Lower leg skin (tissue), 4 donors: ENCODE results near the gene EFHC1. TPM values are rescaled to one million over a fixed set of nuclear protein-coding genes. Genes with fewer than 3 reads are reported as not detected.

Experiments used
- DNase-seq, 2 donors: peaks; one replicate each; pipeline ENCODE4 v3.0.0-alpha.2; 2019; ENCODE audit warnings: low spot score in 2 of 2
- H3K4me3 ChIP-seq: fragments of 200-600 bp; sonication (generic); 2 replicates; pipeline ENCODE4 v1.5.1; 2017; ENCODE audit warnings: mild to moderate bottlenecking, low read depth; ENCODE audit not compliant: poor library complexity, severe bottlenecking
- CTCF ChIP-seq, 3 donors: fragments of 450-650 bp; IDR thresholded peaks; one replicate each; pipeline ENCODE4 v1.5.1; 2016; ENCODE audit warnings: antibody characterized with exemption in 3 of 3, mild to moderate bottlenecking in 3 of 3, moderate library complexity in 2 of 3
- POLR2A ChIP-seq, 2 donors: fragments of 450-650 bp; IDR thresholded peaks; one replicate each; pipeline ENCODE4 v1.6.1; 2016 to 2017; ENCODE audit warnings: antibody characterized with exemption in 2 of 2, mild to moderate bottlenecking in 1 of 2, moderate library complexity in 1 of 2
- WGBS, 2 donors: methylation state at CpG; one replicate each; pipeline ENCODE4 v1.1.5; 2018; 5-methylcytosine and 5-hydroxymethylcytosine counted together
- intact Hi-C: fragments of 100-400 bp; cut with DNase I; formaldehyde crosslinking; loops from one replicate; pipeline ENCODE4 v1.15.0; 2023; ENCODE audit warnings: low total_unique reads
- total RNA-seq, 4 donors: library from RNA; depleted of rRNA; stranded (reverse); fragments of >200 nt; gene quantifications; one replicate each; pipeline ENCODE4 v1.1.0, GENCODE V29; 2016

Gene EFHC1
- total RNA-seq, 4 donors from 2014 or later: 12.2 to 22.8 (median 18.1) TPM

DNA sequence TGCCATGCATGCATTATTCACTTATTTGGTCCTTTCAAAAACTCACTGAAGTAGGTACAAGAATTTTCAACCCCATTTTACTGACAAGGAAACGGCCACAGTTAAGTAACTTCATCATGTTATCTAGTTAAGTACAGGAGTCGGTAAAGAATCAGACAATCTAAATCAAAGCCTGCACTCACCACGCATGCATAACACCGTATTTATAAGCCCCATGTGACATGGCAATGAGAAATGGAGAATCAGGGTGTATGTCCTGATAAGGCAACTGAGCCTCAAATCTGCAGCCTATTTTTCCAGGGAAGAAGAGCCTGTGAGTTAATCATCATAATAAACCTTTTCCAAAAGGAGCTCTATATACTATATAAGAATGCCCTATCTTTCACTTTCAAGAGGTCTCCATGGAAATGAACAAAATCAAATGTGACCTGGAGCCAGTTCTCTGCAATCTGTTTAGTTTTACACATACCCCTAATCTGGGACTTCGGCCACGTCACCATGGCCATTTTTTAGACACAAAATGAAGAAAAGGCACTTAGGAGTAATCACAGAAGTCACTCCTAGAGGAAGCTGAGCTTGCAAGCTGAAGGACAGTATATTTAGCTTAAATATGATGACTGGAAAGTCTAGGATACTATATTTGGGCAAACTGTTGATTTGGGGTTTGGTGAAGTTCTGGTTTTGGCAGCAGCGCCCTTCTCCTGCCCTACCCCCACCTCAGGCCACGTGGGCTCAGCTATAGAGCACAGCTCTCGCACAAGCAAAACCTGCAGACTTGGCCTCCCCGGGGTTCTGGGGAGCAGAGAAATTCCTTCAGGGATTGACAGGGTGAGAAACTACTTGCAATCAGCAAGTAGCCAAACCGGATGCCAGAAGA lies 137.5 kb downstream of the EFHC1 start:
- no peak for DNase-seq
- 66 to 73% methylated on average over 11 of the region's 11 CpGs for WGBS, 2 donors
- intact Hi-C loops: no loop called here
- no peak overlapping the region for H3K4me3 ChIP-seq
- TF ChIP-seq POLR2A (IDR thresholded peaks at IDR 0.05): no peak

DNA sequence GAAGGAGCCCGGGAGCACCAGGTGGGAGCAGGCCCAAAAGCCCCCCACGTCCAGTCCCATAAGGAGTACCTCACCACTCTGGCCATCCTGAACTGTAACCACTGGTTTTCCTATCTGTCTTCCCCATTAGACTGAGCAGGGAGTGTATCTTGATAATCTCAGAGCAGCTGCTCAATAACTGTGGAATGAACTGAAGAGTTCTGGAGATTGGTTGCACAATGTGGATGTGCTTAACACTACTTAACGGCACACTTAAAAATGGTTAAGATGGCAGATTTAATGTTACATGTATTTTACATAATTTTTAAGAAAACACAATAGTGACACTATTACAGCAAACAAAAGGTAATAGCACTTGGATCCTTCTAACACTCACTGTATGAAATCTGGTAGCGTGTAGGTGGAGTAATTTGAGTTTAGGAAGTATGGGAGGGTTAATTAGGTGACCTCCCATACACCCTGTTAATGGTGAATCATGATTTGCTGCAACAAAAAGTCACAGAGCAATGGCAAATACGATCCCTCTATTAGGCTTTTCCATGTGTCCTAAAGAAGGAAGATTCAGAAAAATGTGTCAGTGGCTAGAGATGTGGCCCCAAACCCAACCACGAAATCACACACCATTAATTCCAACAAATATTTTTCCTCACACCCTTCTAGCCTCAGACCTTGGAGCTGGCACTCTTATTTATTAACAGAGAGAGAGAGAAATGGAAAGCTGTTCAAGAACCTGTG lies 138.3 kb downstream of the EFHC1 start:
- DNase-seq: no peak
- TF ChIP-seq CTCF (IDR thresholded peaks at IDR 0.05): no peak
- TF ChIP-seq POLR2A (IDR thresholded peaks at IDR 0.05): no peak
- intact Hi-C loops: no loop called here
- H3K4me3 ChIP-seq: no peak overlapping the region
- WGBS, 2 donors: 71% methylated on average over 6 of the region's 6 CpGs

DNA sequence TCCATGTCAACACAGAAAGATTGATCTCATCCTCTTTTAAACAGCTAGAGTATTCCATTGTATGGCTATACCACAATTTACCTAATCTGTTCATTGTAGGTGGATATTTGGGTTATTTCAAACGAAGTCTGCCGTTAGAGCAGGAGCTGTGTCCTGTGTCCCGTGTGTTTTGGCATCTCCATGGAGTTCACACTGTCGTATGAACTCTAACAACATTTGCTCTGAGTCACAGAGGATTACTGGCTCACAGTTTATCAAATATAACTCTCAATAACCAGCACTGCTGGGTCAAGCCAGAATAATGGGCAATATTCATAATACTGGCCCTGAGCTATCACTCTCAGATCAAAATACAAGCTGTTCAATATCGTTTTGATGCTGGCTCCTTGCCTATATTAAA lies 140.3 kb downstream of the EFHC1 start:
- 26 to 35% methylated on average over 5 of the region's 5 CpGs for WGBS, 2 donors
- DNase-seq: no peak
- no peak overlapping the region for H3K4me3 ChIP-seq
- no peak for TF ChIP-seq CTCF (IDR thresholded peaks at IDR 0.05)
- no peak for TF ChIP-seq POLR2A (IDR thresholded peaks at IDR 0.05)
- intact Hi-C loops: no loop called here

DNA sequence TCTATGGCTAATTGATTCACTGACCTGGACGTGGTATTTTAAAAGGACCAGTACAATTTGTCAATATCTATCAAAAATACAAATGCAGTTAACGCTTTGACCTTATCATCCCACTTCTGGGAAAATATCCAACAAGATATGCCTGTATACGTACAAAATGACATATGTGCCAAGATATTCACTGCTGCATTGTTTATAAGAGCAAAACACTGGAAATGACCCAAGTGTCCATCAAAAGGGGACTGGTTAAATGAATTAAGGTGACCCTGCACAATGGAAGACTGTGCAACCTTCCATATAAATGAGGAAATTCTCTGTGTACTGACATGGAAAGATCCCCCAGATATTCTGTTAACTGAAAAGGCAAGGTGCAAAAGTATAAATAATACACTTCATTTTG lies 142.8 kb downstream of the EFHC1 start:
- WGBS, 2 donors: 37 to 48% methylated on average over 3 of the region's 3 CpGs
- TF ChIP-seq CTCF (IDR thresholded peaks at IDR 0.05) (no peak), POLR2A (IDR thresholded peaks at IDR 0.05) (no peak)
- no peak overlapping the region for H3K4me3 ChIP-seq
- intact Hi-C loops: no loop called here
- no peak for DNase-seq

- H3K4me3 ChIP-seq: no peak overlapping the region
- 96 to 99% methylated on average over 3 of the region's 3 CpGs for WGBS, 2 donors
- no peak for DNase-seq
- intact Hi-C loops: no loop called here
- TF ChIP-seq CTCF (IDR thresholded peaks at IDR 0.05) (no peak), POLR2A (IDR thresholded peaks at IDR 0.05) (no peak)
These were observed 144.7 kb downstream of the EFHC1 start for GRCh38 chr6:52564856-52565255.

- intact Hi-C loops: no loop called here
- DNase-seq: no peak
- H3K4me3 ChIP-seq: no peak overlapping the region
- WGBS, 2 donors: 82 to 91% methylated on average over 2 of the region's 2 CpGs
- TF ChIP-seq CTCF (IDR thresholded peaks at IDR 0.05) (no peak), POLR2A (IDR thresholded peaks at IDR 0.05) (no peak)
These were observed 146.1 kb downstream of the EFHC1 start for GRCh38 chr6:52566201-52566600.
